Measurements from ENCODE around the gene KANSL3. TPM values are rescaled to one million over a fixed set of nuclear protein-coding genes. Genes with fewer than 3 reads are reported as not detected.

Gene KANSL3
- polyA plus RNA-seq, 1 donor (not counting 4 experiments of a cell fraction or from before 2014, with no cell fraction given), result 11.4 TPM

DNA sequence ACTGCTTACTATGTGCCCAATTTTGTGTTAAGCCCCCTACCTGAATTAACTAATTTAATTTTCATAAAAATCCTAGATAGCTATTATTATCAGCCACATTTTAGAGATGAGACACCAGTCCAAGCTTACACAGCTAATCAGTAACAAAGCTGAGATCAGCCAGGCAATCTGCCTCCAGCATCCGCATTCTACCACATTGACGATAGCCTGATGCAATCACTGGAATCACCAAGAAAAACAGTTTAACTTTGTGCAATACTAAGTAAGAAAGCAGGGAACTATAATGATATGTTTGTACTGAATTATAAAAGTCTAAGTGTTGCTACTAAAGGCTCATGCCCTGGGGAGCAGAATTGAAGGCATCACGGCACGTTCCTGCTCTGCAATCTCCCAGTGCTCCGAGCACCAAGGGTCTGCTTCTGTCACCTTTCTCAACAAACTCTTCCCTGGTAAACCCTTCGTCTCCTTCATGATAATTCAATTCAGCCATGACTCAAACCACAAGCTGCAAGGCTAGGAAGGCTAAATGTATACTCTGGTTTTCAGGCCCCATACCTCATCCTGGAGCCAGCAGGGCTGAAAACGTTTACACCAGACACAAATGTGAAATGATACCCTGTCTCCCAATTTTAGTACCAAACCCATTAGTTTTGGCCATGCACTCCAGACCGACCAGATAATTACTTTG lies 19.4 kb downstream of the KANSL3 start:
- Histone ChIP-seq H3K27me3 (ENCODE audit: control insufficient read depth, extremely low read depth, insufficient read depth, low read length) (no peaks in the 10 kb centered on the region), H4K20me1 (ENCODE audit: control insufficient read depth, extremely low read depth, insufficient read depth, low read length) (no peaks in the 10 kb centered on the region), H3K9me3 (ENCODE audit: control insufficient read depth, low read depth, low read length) (no peaks in the 10 kb centered on the region), H3K4me1 (ENCODE audit: control insufficient read depth, extremely low read depth, insufficient read depth, low read length) (peaks cover 11% of the 10 kb centered on the region), H3K27ac (ENCODE audit: control insufficient read depth, insufficient read depth, low read length) (peak overlapping the region; percentile 83), H3K79me2 (ENCODE audit: control insufficient read depth, insufficient read depth, low read length) (peaks cover 6% of the 10 kb centered on the region), H3K4me2 (ENCODE audit: control insufficient read depth, extremely low read depth, insufficient read depth, low read depth, low read length) (no peak overlapping the region), H3K36me3 (ENCODE audit: control insufficient read depth in 2 of 2, extremely low read depth in 1 of 2, insufficient read depth in 2 of 2, low read length in 2 of 2) (peaks cover 10 to 28% of the 10 kb centered on the region in 2 experiments), H3K4me3 (ENCODE audit: control insufficient read depth in 2 of 3, extremely low read depth in 1 of 3, insufficient read depth in 2 of 3, low read depth in 1 of 3, low read length in 3 of 3) (no peak overlapping the region), H2AFZ (ENCODE audit: control insufficient read depth, low read length) (no peak overlapping the region), H3K9me1 (ENCODE audit: control insufficient read depth, extremely low read depth, insufficient read depth, low read length) (no peaks in the 10 kb centered on the region), H3K9ac (ENCODE audit: control insufficient read depth, extremely low read depth, insufficient read depth, low read length) (no peak overlapping the region)
- dilution Hi-C loops (cut with MboI; ENCODE audit: extremely low pct_ligation_motif_present, low sequenced_read_pairs), result no loop called here
- no peak for TF ChIP-seq EZH2 (IDR thresholded peaks at IDR 0.05; ENCODE audit: low read length)
- TF ChIP-seq, protein P1, sequence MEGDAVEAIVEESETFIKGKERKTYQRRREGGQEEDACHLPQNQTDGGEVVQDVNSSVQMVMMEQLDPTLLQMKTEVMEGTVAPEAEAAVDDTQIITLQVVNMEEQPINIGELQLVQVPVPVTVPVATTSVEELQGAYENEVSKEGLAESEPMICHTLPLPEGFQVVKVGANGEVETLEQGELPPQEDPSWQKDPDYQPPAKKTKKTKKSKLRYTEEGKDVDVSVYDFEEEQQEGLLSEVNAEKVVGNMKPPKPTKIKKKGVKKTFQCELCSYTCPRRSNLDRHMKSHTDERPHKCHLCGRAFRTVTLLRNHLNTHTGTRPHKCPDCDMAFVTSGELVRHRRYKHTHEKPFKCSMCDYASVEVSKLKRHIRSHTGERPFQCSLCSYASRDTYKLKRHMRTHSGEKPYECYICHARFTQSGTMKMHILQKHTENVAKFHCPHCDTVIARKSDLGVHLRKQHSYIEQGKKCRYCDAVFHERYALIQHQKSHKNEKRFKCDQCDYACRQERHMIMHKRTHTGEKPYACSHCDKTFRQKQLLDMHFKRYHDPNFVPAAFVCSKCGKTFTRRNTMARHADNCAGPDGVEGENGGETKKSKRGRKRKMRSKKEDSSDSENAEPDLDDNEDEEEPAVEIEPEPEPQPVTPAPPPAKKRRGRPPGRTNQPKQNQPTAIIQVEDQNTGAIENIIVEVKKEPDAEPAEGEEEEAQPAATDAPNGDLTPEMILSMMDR (optimal IDR thresholded peaks at IDR 0.05 in 1 of 3, IDR thresholded peaks at IDR 0.05 in 1 of 3, conservative IDR thresholded peaks at IDR 0.05 in 1 of 3; ENCODE audit: extremely low read depth in 1 of 3, insufficient read depth in 2 of 3, low read length in 3 of 3), result no peak
- DNase-seq (ENCODE audit: low read depth, low spot score) (no peak), FAIRE-seq (no peak)

- Histone ChIP-seq H3K27me3 (ENCODE audit: control insufficient read depth, extremely low read depth, insufficient read depth, low read length) (no peaks in the 10 kb centered on the region), H4K20me1 (ENCODE audit: control insufficient read depth, extremely low read depth, insufficient read depth, low read length) (no peaks in the 10 kb centered on the region), H3K9me3 (ENCODE audit: control insufficient read depth, low read depth, low read length) (no peaks in the 10 kb centered on the region), H3K4me1 (ENCODE audit: control insufficient read depth, extremely low read depth, insufficient read depth, low read length) (peaks cover 11% of the 10 kb centered on the region), H3K36me3 (ENCODE audit: control insufficient read depth in 2 of 2, extremely low read depth in 1 of 2, insufficient read depth in 2 of 2, low read length in 2 of 2) (peaks cover 18 to 34% of the 10 kb centered on the region in 2 experiments), H3K79me2 (ENCODE audit: control insufficient read depth, insufficient read depth, low read length) (peaks cover 2% of the 10 kb centered on the region), H3K4me2 (ENCODE audit: control insufficient read depth, extremely low read depth, insufficient read depth, low read depth, low read length) (peak overlapping the region; percentile 58), H3K27ac (ENCODE audit: control insufficient read depth, insufficient read depth, low read length) (peak overlapping the region; percentile 83), H2AFZ (ENCODE audit: control insufficient read depth, low read length) (no peak overlapping the region), H3K9me1 (ENCODE audit: control insufficient read depth, extremely low read depth, insufficient read depth, low read length) (no peaks in the 10 kb centered on the region), H3K4me3 (ENCODE audit: control insufficient read depth in 2 of 3, extremely low read depth in 1 of 3, insufficient read depth in 2 of 3, low read depth in 1 of 3, low read length in 3 of 3) (no peak overlapping the region), H3K9ac (ENCODE audit: control insufficient read depth, extremely low read depth, insufficient read depth, low read length) (peak overlapping the region; percentile 60)
- no peak for DNase-seq (ENCODE audit: low read depth, low spot score)
- dilution Hi-C loops (cut with MboI; ENCODE audit: extremely low pct_ligation_motif_present, low sequenced_read_pairs), result no loop called here
- no peak for FAIRE-seq
- TF ChIP-seq, protein P1 (optimal IDR thresholded peaks at IDR 0.05 in 1 of 3, IDR thresholded peaks at IDR 0.05 in 1 of 3, conservative IDR thresholded peaks at IDR 0.05 in 1 of 3; ENCODE audit: extremely low read depth in 1 of 3, insufficient read depth in 2 of 3, low read length in 3 of 3), result no peak
- no peak for TF ChIP-seq EZH2 (IDR thresholded peaks at IDR 0.05; ENCODE audit: low read length)
These were observed 21.1 kb downstream of the KANSL3 start for GRCh38 chr2:96617012-96617411.
